DMS53 treated with DMSO at 0.1 percent for 48 hours (cell line): ENCODE results near the gene GNAI2.
A peak's percentile ranks its signal among the peaks of the same experiment; 100 is the strongest.
"Not testable (repeated sequence)": the region's sequence is repeated elsewhere in the genome, so short reads cannot be mapped to it uniquely, and the experiment has no call there.

ENCODE experiments used
- DNase-seq: peaks from one replicate; lab custom pipeline; 2025; ENCODE audit not compliant: unreplicated experiment; lab: John Stamatoyannopoulos, UW

Gene GNAI2

DNA sequence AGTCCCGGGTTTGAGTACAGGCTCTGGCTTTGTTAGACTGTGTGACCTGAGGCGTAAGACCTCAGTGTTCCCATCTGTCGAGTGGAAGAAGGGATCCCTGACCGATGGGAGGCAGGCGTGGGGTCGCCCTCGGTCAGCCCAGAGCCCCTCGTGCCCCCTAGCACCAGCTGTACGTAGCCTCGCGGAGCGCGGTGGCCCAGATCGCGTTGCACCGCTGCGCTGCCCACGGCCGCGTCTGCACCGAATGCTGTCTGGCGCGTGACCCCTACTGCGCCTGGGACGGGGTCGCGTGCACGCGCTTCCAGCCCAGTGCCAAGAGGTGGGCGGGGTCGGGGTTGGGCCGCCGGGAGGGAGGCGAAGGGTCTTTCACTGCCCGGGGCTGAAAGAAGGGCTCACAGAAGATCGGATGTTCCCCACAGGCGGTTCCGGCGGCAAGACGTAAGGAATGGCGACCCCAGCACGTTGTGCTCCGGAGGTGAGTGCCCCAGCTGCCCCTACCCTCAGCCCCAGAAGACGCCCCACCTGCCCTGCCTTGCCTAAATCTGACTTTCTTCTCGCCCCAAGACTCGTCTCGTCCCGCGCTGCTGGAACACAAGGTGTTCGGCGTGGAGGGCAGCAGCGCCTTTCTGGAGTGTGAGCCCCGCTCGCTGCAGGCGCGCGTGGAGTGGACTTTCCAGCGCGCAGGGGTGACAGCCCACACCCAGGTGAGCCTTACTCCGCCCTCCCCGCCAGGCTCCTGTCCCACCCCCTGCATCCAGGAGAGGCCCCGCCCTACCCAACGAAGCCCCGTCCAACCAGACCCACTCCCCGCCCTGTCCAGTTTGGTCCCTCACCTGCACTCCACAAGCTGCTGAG lies 39.4 kb downstream of the GNAI2 start:
- DNase-seq: no peak

DNA sequence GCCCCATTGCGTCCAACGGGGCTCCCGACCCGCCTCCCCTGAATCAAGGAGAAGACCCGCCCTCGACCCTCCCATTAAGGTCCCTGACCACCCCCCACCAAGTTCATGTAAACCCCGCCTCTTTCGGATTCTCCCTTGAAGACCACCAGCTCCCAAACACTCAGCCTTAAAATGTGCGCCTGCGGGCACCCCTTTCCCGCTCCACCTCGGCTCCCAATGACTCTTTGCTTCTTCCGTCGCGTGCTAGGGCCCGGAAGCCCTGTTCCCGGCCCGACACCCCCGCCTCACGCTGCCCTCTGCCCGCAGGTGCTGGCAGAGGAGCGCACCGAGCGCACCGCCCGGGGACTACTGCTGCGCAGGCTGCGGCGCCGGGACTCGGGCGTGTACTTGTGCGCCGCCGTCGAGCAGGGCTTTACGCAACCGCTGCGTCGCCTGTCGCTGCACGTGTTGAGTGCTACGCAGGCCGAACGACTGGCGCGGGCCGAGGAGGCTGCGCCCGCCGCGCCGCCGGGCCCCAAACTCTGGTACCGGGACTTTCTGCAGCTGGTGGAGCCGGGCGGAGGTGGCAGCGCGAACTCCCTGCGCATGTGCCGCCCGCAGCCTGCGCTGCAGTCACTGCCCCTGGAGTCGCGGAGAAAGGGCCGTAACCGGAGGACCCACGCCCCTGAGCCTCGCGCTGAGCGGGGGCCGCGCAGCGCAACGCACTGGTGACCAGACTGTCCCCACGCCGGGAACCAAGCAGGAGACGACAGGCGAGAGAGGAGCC lies 40.2 kb downstream of the GNAI2 start:
- no peak for DNase-seq

- DNase-seq: no peak
Measured at GRCh38 chr3:50276762-50277101, 40.7 kb downstream of the GNAI2 start.

DNA sequence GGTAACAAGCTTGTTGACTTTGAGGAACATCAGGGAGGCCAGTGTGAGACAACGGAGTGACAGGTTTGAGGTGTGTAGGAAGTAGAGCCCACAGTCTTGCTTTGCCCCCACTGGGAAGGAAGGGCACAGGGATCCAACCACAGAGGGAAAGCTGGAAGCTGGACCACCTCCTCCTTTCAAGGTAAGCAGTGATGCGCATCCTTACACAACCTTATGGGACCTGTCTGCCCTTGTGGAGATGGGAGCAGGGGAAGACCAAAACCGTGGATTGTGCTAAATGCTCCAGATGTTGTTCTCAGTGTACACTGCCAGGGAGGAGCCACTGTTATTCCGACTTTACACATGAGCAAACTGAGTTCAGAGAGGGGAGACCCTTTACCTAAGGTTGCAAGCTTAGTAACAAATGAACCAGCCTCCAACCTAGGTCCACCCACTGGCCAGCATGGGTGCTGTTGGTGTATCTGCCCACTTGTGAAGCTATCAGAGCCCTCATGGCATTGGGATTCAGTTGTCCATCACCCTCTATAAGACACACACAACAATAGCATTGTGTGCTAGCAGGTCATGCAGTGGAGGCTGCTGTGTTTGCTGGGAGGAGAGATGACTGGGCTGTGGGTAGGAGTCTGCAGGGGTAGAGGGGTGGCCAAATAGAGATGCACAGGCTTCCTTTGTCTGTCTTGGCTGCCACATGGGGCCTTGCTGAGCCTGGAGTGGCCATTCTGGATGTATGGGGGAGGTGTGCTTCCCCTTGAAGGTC lies 42.3 kb downstream of the GNAI2 start:
- no peak for DNase-seq

GRCh38 chr3:50278880-50279224 lies 42.8 kb downstream of the GNAI2 start, which contains the start of gene LSMEM2:
Gene LSMEM2, plus strand, starts transcription at chr3:50279087. Its CDS starts 27 bp downstream, at chr3:50279114.
- DNase-seq: no peak

DNA sequence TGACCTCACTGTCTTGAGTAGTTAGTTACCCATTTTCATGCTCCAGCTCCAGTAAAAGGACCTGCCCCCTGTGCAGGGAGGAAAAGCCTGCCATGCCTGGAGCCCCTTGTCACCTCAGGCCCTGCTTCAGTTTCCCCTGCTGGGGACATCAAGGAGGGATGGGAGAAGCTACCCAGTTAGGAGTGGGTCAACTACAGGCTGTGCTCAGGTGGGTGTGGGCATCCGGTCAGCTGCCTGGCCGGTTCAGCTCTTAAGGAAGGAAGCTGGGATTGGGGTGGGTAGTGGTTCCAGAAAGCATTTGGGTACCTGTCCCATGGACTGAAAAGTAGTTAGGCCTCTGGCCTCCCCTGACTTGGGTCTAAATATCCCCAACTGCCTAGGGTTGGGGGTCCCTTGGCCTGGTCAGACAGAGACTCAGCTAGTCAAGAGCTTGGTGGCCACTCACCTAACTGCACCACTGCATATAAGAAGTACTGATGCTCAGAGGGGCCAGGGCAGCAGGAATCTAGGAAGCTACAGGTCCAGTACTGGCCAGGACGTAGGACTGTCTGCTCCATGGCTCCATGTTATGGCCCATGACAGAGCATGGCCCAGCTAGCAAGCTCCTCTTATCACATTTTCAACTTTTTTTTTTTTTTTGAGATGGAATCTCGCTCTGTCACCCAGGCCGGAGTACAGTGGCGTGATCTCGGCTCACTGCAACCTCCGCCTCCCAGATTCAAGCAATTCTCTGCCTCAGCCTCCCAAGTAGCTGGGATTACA lies 43.4 kb downstream of the GNAI2 start:
- DNase-seq: no peak

DNA sequence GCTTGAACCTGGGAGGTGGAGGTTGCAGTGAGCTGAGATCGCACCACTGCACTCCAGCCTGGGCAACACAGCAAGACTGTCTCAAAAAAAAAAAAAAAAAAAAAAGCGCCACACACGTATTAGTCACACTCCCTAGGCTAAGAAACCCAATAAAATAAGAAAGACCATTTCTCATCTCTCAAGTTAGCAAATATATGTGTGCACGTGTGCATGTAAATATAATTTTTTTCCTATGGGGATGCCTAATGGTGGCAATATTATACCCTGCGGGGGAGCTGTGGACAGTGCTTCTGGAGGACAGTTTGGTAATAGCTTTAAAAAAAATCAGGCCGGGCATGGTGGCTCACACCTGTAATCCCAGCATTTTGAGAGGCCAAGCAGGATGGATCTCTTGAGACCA lies 48.1 kb downstream of the GNAI2 start:
- not testable (repeated sequence) for DNase-seq

DNA sequence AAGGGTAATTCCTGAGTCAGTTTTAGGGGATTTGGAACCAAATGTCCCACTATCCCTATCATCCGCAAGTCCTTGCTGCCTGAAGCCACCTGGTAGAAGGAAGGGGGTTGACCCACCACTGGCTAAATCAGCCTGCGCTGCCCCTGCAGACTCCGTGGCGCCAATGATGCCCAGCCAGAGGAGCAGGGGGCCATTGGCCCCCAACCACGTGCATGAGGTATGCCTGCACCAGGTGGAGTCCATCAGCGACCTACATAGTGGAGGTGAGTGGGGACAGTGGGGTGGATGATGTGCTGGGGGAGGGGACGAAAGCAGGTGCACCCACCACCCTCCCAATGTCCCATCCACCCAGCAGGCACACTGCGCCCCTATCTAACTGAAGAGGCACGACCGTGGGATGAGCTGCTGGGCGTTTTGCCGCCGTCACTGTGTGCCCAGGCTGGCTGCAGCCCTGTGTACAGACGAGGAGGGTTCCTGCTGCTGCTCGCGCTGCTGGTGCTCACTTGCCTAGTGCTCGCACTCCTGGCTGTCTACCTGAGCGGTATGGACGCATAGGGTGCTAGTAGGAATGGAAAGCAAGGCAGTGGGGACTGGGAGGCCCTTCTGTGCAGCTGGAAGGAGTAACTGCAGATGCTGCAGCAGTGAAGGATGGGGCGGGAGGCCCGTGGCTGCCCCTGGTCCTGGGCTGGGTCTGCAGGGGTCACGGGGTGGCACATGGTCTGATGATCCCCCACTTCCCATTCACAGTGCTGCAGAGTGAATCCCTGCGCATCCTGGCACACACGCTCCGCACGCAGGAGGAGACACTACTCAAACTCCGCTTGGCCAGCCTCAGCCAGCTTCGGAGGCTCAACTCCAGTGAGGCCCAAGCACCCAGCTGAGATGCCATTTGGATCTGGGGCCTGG lies 50.6 kb downstream of the GNAI2 start:
- DNase-seq: no peak

GRCh38 chr3:50287262-50287661 lies 51.3 kb downstream of the GNAI2 start:
- DNase-seq: no peak

- DNase-seq: no peak
Measured at GRCh38 chr3:50288387-50289007, 52.5 kb downstream of the GNAI2 start.

DNA sequence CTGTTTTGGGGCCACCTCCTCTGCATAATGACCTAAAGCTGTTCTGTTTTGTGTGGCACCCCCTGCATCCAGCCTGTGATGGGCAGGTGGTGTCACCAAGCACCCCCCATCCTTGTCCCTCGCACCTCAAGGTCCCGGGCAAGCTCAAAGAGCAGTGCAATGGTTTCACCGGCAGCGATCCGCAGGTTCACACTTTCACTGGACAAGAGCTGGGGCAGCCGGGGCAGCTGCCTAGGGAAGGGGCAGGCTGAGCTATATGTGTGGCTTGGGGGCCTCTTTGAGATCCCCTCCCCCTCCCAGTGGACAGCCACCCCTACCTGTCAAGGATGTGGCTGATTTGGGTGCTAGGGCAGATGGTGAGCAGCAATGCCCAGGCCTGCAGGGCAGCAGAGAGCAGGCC lies 53.1 kb downstream of the GNAI2 start:
- no peak for DNase-seq

DNA sequence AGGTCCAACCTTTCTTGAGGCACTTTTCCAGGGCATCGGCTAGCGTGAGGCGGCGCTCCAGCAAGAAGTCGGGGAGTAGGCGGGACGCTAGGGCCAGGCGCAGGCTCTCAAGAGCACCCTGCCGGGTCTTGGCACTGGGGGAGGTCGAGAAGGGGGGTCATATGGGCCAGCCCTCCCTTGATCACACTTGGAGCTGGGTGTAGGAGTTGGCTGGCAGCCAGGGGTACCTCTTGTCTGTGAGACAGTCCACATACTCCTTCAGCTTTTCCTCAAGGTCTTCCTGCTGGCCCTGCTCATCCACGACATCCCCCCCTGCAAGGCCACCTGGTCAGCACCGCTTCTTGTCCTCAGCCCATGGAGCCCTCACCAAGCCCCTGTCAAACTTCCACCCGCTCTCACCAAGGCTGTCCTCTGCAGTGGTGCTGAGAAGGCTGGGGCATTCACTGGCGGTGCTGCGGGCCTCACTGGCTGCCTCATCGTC lies 54.2 kb downstream of the GNAI2 start:
- DNase-seq: no peak

DNA sequence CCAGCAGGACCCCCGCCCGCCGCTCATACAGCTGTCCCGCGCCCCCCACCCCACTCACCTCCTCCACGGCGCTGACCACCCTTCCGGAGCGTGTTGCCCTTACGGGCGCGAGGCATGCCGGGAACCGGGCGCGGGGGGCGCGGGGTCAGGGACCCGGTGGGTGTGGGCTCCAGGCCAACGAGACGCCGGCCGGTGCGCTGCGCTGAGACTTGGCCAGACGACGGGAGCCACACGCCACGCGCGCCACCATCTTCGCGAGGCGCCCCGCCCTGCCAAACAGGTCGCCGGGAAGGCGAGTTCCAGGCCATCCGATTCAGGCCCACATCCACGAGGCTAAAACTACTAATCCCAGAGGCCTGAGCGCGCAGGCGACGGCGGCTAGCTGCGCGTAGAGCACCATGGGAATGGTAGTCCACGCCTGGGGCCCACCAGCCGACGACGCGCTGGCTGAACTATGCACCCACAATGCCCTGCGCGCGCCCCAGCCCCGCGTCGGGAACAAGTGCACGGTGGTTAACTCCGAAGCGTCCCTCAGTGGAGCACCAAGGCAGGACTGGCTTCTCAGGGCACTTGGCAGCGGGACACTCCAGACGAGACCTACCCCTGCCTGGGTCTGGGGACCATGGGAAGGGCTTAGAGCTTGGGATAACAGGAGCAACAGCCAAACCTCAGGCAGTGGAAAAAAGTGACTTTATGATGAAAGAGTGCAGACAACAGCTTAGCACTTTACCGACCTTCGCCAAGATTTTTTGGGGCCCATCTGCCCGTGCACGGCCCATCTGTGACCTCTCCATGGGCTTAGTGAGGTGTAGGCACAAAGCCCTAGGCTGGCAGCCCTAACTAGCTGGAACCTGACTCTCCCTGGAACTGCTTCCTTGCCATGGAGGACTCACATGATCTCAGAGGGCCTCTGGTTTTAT lies 56.4 kb downstream of the GNAI2 start, which contains the start of gene IFRD2:
Gene IFRD2, minus strand, starts transcription at position 271 of the 920 bp plus-strand sequence. Its CDS starts 155 bp downstream, at position 116.
- peak; percentile 75 for DNase-seq

GRCh38 chr3:50293079-50293801 lies 57.2 kb downstream of the GNAI2 start:
- no peak for DNase-seq

DNA sequence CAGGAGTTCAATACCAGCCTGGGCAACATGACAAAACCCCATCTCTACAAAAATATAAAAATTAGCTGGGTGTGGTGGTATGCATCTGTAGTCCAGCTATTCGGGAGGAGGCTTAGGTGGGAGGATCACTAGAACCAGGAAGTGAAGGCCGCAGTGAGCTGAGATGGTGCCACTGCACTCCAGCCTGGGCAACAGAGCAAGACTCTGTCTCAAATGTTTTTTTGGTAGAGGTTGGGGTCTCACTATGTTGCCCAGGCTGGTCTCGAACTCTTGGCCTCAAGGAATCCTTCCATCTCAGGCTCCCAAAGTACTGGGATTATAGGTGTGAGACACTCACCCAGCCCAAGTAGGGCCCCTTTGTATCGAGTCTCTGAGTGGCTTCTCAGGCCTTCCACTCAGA lies 58.1 kb downstream of the GNAI2 start:
- no peak for DNase-seq

GRCh38 chr3:50294492-50295403 lies 58.7 kb downstream of the GNAI2 start:
- DNase-seq: no peak
